Kidney tubule cell (primary cell): ENCODE results near the gene KDM4B.

ENCODE experiments used
- DNase-seq: peaks from one replicate; pipeline ENCODE4 v3.0.0-alpha.2; 2018; ENCODE audit warnings: low spot score

Gene KDM4B

GRCh38 chr19:5012688-5013457, 44.0 kb downstream of the KDM4B start:
- no peak for DNase-seq

GRCh38 chr19:5013761-5014160, 44.8 kb downstream of the KDM4B start:
- DNase-seq, result no peak

- DNase-seq, result no peak
These were observed 46.0 kb downstream of the KDM4B start for GRCh38 chr19:5014941-5015340.

GRCh38 chr19:5016268-5016667, 47.4 kb downstream of the KDM4B start:
- DNase-seq, result no peak

- DNase-seq, result no peak
These were observed 47.9 kb downstream of the KDM4B start for GRCh38 chr19:5016781-5017180.

- no peak for DNase-seq
These were observed 48.3 kb downstream of the KDM4B start for GRCh38 chr19:5017235-5017634.

GRCh38 chr19:5018224-5019015, 49.5 kb downstream of the KDM4B start:
- DNase-seq, result no peak

- DNase-seq, result no peak
These were observed 51.5 kb downstream of the KDM4B start for GRCh38 chr19:5020368-5020767.

GRCh38 chr19:5021046-5021445, 52.1 kb downstream of the KDM4B start:
- no peak for DNase-seq

GRCh38 chr19:5022066-5022860, 53.4 kb downstream of the KDM4B start:
- no peak for DNase-seq

GRCh38 chr19:5023128-5023571, 54.2 kb downstream of the KDM4B start:
- DNase-seq, result no peak

GRCh38 chr19:5024282-5024681, 55.4 kb downstream of the KDM4B start:
- DNase-seq, result no peak

GRCh38 chr19:5025027-5025426, 56.1 kb downstream of the KDM4B start:
- DNase-seq, result no peak

- no peak for DNase-seq
These were observed 57.9 kb downstream of the KDM4B start for GRCh38 chr19:5026706-5027273.

- no peak for DNase-seq
These were observed 59.4 kb downstream of the KDM4B start for GRCh38 chr19:5028229-5028886.

GRCh38 chr19:5029596-5029995, 60.7 kb downstream of the KDM4B start:
- DNase-seq, result peak; percentile 57

- no peak for DNase-seq
These were observed 61.4 kb downstream of the KDM4B start for GRCh38 chr19:5030136-5030820.

GRCh38 chr19:5030822-5031221, 61.9 kb downstream of the KDM4B start:
- DNase-seq, result no peak

- DNase-seq, result peak; percentile 78
These were observed 62.6 kb downstream of the KDM4B start for GRCh38 chr19:5031231-5032100.
